ENCODE results near the gene HIVEP3.
A peak's percentile ranks its signal among the peaks of the same experiment; 100 is the strongest.

GRCh38 chr1:41779360-41779759 lies 139.4 kb downstream of the HIVEP3 start:
- TF ChIP-seq CTCF (conservative IDR thresholded peaks at IDR 0.05; ENCODE audit: low read length), result peak; percentile 56
- TF ChIP-seq EZH2phosphoT487 (IDR thresholded peaks at IDR 0.05; ENCODE audit: borderline replicate concordance), result no peak

All from Loucy (cell line).